Calu3 (cell line): ENCODE measurements around the gene SHISA6. TPM values are rescaled to one million over a fixed set of nuclear protein-coding genes. Genes with fewer than 3 reads are reported as not detected.

Source experiments
- BruUV-seq: library from RNA; stranded (reverse); fragments of 400-500 nt; replicated peaks from 2 replicates; lab custom pipeline; 2021; lab: Mats Ljungman, UMichigan
- CTCF ChIA-PET: fragments of 300-600 bp; sonication (Branson Sonifier 250); formaldehyde crosslinking; loops from one replicate; lab custom pipeline; 2022; ENCODE audit warnings: antibody characterized with exemption; lab: Charles Lee
- DNase-seq: peaks from one replicate; pipeline ENCODE4 v3.0.0; 2022
- H3K27ac Mint-ChIP-seq: one replicate; pipeline ENCODE4 v1.8.0; 2022; ENCODE audit warnings: mixed read lengths; ENCODE audit not compliant: unreplicated experiment
- H3K27me3 Mint-ChIP-seq: one replicate; pipeline ENCODE4 v1.8.0; 2022; ENCODE audit warnings: mixed read lengths; ENCODE audit not compliant: unreplicated experiment
- H3K36me3 Mint-ChIP-seq: one replicate; pipeline ENCODE4 v1.8.0; 2022; ENCODE audit warnings: mild to moderate bottlenecking, moderate library complexity, mixed read lengths; ENCODE audit not compliant: insufficient read depth, unreplicated experiment
- H3K4me1 Mint-ChIP-seq: one replicate; pipeline ENCODE4 v1.8.0; 2022; ENCODE audit warnings: mild to moderate bottlenecking, low read depth, mixed read lengths; ENCODE audit not compliant: unreplicated experiment
- H3K4me3 Mint-ChIP-seq: one replicate; pipeline ENCODE4 v1.8.0; 2022; ENCODE audit warnings: mild to moderate bottlenecking, low read depth, moderate library complexity, mixed read lengths; ENCODE audit not compliant: unreplicated experiment
- H3K9me3 Mint-ChIP-seq: one replicate; pipeline ENCODE4 v1.8.0; 2022; ENCODE audit warnings: low read depth, mixed read lengths; ENCODE audit not compliant: unreplicated experiment
- CTCF ChIP-seq: fragments of 200-600 bp; IDR thresholded peaks from one replicate; pipeline ENCODE4 v1.8.0; 2022; ENCODE audit warnings: antibody characterized with exemption; ENCODE audit not compliant: unreplicated experiment
- intact Hi-C: fragments of 100-400 bp; cut with micrococcal nuclease; formaldehyde crosslinking; loops from one replicate; pipeline ENCODE4 v1.10.0; 2022; ENCODE audit not compliant: unreplicated experiment
- total RNA-seq: library from RNA; stranded (reverse); gene quantifications from 2 replicates; pipeline ENCODE4 v1.2.3, GENCODE V29; 2022

SHISA6 gene
- total RNA-seq, 1 experiment from 2014 or later = not detected

- no peak overlapping the region for H3K4me3 Mint-ChIP-seq
- intact Hi-C loops = no loop called here
- CTCF ChIA-PET = no interaction called here
- no peaks in the 10 kb centered on the region for H3K27me3 Mint-ChIP-seq
- no peaks in the 10 kb centered on the region for H3K36me3 Mint-ChIP-seq
- DNase-seq = no peak
- BruUV-seq = no TSS peak
- H3K4me1 Mint-ChIP-seq = no peaks in the 10 kb centered on the region
- H3K27ac Mint-ChIP-seq = no peak overlapping the region
- TF ChIP-seq CTCF = no peak
- peaks cover 3% of the 10 kb centered on the region for H3K9me3 Mint-ChIP-seq
These were observed 320.3 kb downstream of the SHISA6 start for GRCh38 chr17:11561281-11561680.

GRCh38 chr17:11561702-11562101 is 320.7 kb downstream of the SHISA6 start:
- Mint-ChIP-seq H3K9me3 (peaks cover 3% of the 10 kb centered on the region), H3K36me3 (no peaks in the 10 kb centered on the region), H3K4me3 (no peak overlapping the region), H3K27me3 (no peaks in the 10 kb centered on the region), H3K4me1 (no peaks in the 10 kb centered on the region), H3K27ac (no peak overlapping the region)
- intact Hi-C loops = no loop called here
- DNase-seq = no peak
- CTCF ChIA-PET = no interaction called here
- no peak for TF ChIP-seq CTCF
- BruUV-seq = no TSS peak

- no peaks in the 10 kb centered on the region for H3K27me3 Mint-ChIP-seq
- intact Hi-C loops = no loop called here
- no peak overlapping the region for H3K4me3 Mint-ChIP-seq
- no TSS peak for BruUV-seq
- H3K9me3 Mint-ChIP-seq = peaks cover 3% of the 10 kb centered on the region
- H3K4me1 Mint-ChIP-seq = no peaks in the 10 kb centered on the region
- no peak for TF ChIP-seq CTCF
- no peak for DNase-seq
- H3K36me3 Mint-ChIP-seq = no peaks in the 10 kb centered on the region
- H3K27ac Mint-ChIP-seq = no peak overlapping the region
- CTCF ChIA-PET = no interaction called here
These were observed 323.8 kb downstream of the SHISA6 start for GRCh38 chr17:11564589-11565380.

DNA sequence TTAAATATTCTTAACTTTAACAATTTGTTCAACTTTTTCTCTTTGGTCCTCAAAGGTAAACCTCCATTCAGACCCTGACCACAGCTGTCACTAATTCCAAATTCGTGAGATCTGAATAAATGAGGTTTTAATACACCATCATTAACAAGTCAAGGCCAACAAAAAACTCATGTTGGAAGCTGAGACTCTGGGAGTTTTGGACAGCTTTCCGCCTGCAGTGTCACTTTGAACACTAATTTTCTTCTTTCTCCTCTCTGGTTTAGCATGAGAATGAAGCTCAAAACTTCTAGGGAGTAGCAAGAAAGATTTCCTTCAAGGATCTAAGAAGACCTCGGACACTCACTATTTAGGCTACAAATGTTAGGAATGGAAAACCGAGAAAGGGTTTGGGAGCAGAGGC is 324.6 kb downstream of the SHISA6 start:
- H3K4me3 Mint-ChIP-seq = no peak overlapping the region
- intact Hi-C loops = no loop called here
- H3K36me3 Mint-ChIP-seq = no peaks in the 10 kb centered on the region
- CTCF ChIA-PET = no interaction called here
- H3K9me3 Mint-ChIP-seq = peaks cover 3% of the 10 kb centered on the region
- H3K27me3 Mint-ChIP-seq = no peaks in the 10 kb centered on the region
- no peak overlapping the region for H3K27ac Mint-ChIP-seq
- no peak for TF ChIP-seq CTCF
- BruUV-seq = no TSS peak
- no peaks in the 10 kb centered on the region for H3K4me1 Mint-ChIP-seq
- DNase-seq = no peak
